SIG-M5 (cell line): ENCODE measurements around the gene PITPNC1.

Experiments
- DNase-seq: peaks from one replicate; lab custom pipeline; 2025; lab: John Stamatoyannopoulos, UW

The PITPNC1 gene

GRCh38 chr17:67730731-67731130 lies 353.6 kb downstream of the PITPNC1 start:
- DNase-seq = no peak

GRCh38 chr17:67733449-67733848 lies 356.4 kb downstream of the PITPNC1 start:
- no peak for DNase-seq

- no peak for DNase-seq
Measured at GRCh38 chr17:67737145-67737544, 360.1 kb downstream of the PITPNC1 start.

- no peak for DNase-seq
Measured at GRCh38 chr17:67742025-67742424, 364.9 kb downstream of the PITPNC1 start.
